Measurements from ENCODE around the gene SLC24A3.

- TF ChIP-seq ZNF70 (CRISPR knock-in tag; IDR thresholded peaks at IDR 0.05): no peak
- no peak for TF ChIP-seq TSHZ2 (CRISPR knock-in tag; IDR thresholded peaks at IDR 0.05)
- no peak for TF ChIP-seq PATZ1 (CRISPR knock-in tag; IDR thresholded peaks at IDR 0.05; ENCODE audit: borderline replicate concordance)
- no peak for TF ChIP-seq CSRNP3 (CRISPR knock-in tag; IDR thresholded peaks at IDR 0.05)
- TF ChIP-seq ZC3H10 (CRISPR knock-in tag; IDR thresholded peaks at IDR 0.05): no peak
- TF ChIP-seq SNAI2 (CRISPR knock-in tag; IDR thresholded peaks at IDR 0.05): no peak
- no peak for TF ChIP-seq ZNF8 (CRISPR knock-in tag; IDR thresholded peaks at IDR 0.05)
- no peak for TF ChIP-seq ARNTL (CRISPR knock-in tag; IDR thresholded peaks at IDR 0.05; ENCODE audit: borderline replicate concordance, low read depth)
- no peak for TF ChIP-seq ZFP3 (CRISPR knock-in tag; IDR thresholded peaks at IDR 0.05)
- no peak for TF ChIP-seq ZFP30 (CRISPR knock-in tag; IDR thresholded peaks at IDR 0.05)
- TF ChIP-seq ESRRG (CRISPR knock-in tag; IDR thresholded peaks at IDR 0.05): no peak
- no peak for TF ChIP-seq OSR1 (CRISPR knock-in tag; IDR thresholded peaks at IDR 0.05)
- no peak for TF ChIP-seq GLIS3 (CRISPR knock-in tag; IDR thresholded peaks at IDR 0.05)
Observed at GRCh38 chr20:19301142-19301541, 88.7 kb downstream of the SLC24A3 start.
